Panc1 (cell line): ENCODE results near the gene DRC3. TPM values are rescaled to one million over a fixed set of nuclear protein-coding genes. Genes with fewer than 3 reads are reported as not detected.

Experiments
- ATAC-seq: fragments of 200-7000 bp; cut with Tn5 transposase; 2 replicates; pipeline ENCODE4 v1.9.1; 2020; ENCODE audit warnings: mild to moderate bottlenecking, moderate library complexity
- BruUV-seq: library from RNA; stranded (reverse); fragments of 400-500 nt; replicated peaks from 2 replicates; lab custom pipeline; 2021; lab: Mats Ljungman, UMichigan
- CTCF ChIA-PET: fragments of 300-600 bp; sonication (Branson Sonifier 250); formaldehyde crosslinking; loops from one replicate; lab custom pipeline; 2022; ENCODE audit warnings: antibody characterized with exemption; lab: Charles Lee
- POLR2A ChIA-PET: fragments of 300-600 bp; sonication (Branson Sonifier 250); formaldehyde crosslinking; loops from one replicate; lab custom pipeline; 2022; ENCODE audit warnings: antibody characterized with exemption; lab: Charles Lee
- DNase-seq: peaks from one replicate; pipeline ENCODE4 v3.0.0-alpha.2; 2010; ENCODE audit warnings: low read depth, low spot score
- H3K27ac ChIP-seq: 2 replicates; pipeline ENCODE4 v1.5.1; 2011; ENCODE audit warnings: mild to moderate bottlenecking, low read length, inconsistent platforms
- H3K27me3 ChIP-seq: fragments of 200-500 bp; sonication (Bioruptor generic); 2 replicates; pipeline ENCODE4 v1.6.0; 2014; ENCODE audit warnings: low read length, inconsistent platforms; ENCODE audit not compliant: control insufficient read depth, insufficient read depth
- H3K36me3 ChIP-seq: fragments of 200-500 bp; sonication (Bioruptor generic); 2 replicates; pipeline ENCODE4 v1.5.1; 2014; ENCODE audit warnings: inconsistent platforms, mild to moderate bottlenecking, low read length, moderate library complexity; ENCODE audit not compliant: control insufficient read depth, insufficient read depth
- H3K4me1 ChIP-seq: 2 replicates; pipeline ENCODE4 v1.5.1; 2011; ENCODE audit warnings: inconsistent platforms, mild to moderate bottlenecking, low read length, moderate library complexity; ENCODE audit not compliant: control insufficient read depth, insufficient read depth
- H3K4me3 ChIP-seq, 2 experiments: 2 replicates each; pipeline ENCODE4 v1.5.1; 2011 to 2012; ENCODE audit warnings: low read depth in 2 of 2, low read length in 2 of 2, mild to moderate bottlenecking in 2 of 2, inconsistent platforms in 1 of 2, moderate library complexity in 1 of 2
- H3K9me3 ChIP-seq: fragments of 200-500 bp; sonication (Bioruptor generic); 2 replicates; pipeline ENCODE4 v1.5.1; 2014; ENCODE audit warnings: low read depth, mild to moderate bottlenecking, inconsistent platforms, low read length, moderate library complexity; ENCODE audit not compliant: control insufficient read depth, insufficient read depth
- CTCF ChIP-seq: fragments of 450-650 bp; IDR thresholded peaks from 2 replicates; pipeline ENCODE4 v1.5.1; 2017; ENCODE audit warnings: mild to moderate bottlenecking
- POLR2AphosphoS5 ChIP-seq: IDR thresholded peaks from 2 replicates; pipeline ENCODE4 v1.6.1; 2012; ENCODE audit warnings: mild to moderate bottlenecking, low read depth, low read length, moderate library complexity
- REST ChIP-seq, 2 experiments: IDR thresholded peaks; 2 replicates each; pipeline ENCODE4 v1.6.1; 2011 to 2012; ENCODE audit warnings: low read depth in 2 of 2, control low read depth in 1 of 2, low read length in 1 of 2, mild to moderate bottlenecking in 1 of 2, moderate library complexity in 1 of 2; ENCODE audit not compliant: insufficient read depth in 1 of 2
- SIN3A ChIP-seq: IDR thresholded peaks from 2 replicates; pipeline ENCODE4 v1.6.1; 2012; ENCODE audit warnings: low read depth, mild to moderate bottlenecking, low read length, moderate library complexity, borderline replicate concordance; ENCODE audit not compliant: insufficient read depth
- TCF7L2 ChIP-seq: IDR thresholded peaks from 2 replicates; pipeline ENCODE4 v1.6.1; 2011; ENCODE audit warnings: mild to moderate bottlenecking, low read depth, low read length, inconsistent platforms
- in situ Hi-C: cut with HindIII; loops from 2 replicates; pipeline ENCODE4 v1.10.0; 2016; ENCODE audit warnings: low sequenced_read_pairs, low pct_unique_long_range_greater_than_20kb
- intact Hi-C: fragments of 100-400 bp; cut with micrococcal nuclease; formaldehyde crosslinking; loops from one replicate; pipeline ENCODE4 v1.10.0; 2022; ENCODE audit not compliant: unreplicated experiment
- total RNA-seq: library from RNA; stranded (reverse); gene quantifications from one replicate; pipeline ENCODE4 v1.2.1, GENCODE V29; 2021; ENCODE audit not compliant: unreplicated experiment

Gene DRC3
- total RNA-seq, 1 experiment from 2014 or later: 3.6 TPM

- intact Hi-C loops: no loop called here
- ChIA-PET POLR2A (no interaction called here), CTCF (no interaction called here)
- in situ Hi-C loops: no loop called here
- H3K36me3 ChIP-seq: no peaks in the 10 kb centered on the region
- H3K4me3 ChIP-seq: no peak overlapping the region
- no TSS peak for BruUV-seq
- TF ChIP-seq CTCF (no peak), POLR2AphosphoS5 (no peak), TCF7L2 (no peak), REST (IDR thresholded peaks at IDR 0.05; ENCODE audit: insufficient read depth in 1 of 2, low read depth in 2 of 2, low read length in 1 of 2) (no peak), SIN3A (no peak)
- ATAC-seq (no peak), DNase-seq (no peak)
- no peak overlapping the region for H3K27ac ChIP-seq
- H3K4me1 ChIP-seq: no peaks in the 10 kb centered on the region
- H3K9me3 ChIP-seq: no peaks in the 10 kb centered on the region
- no peaks in the 10 kb centered on the region for H3K27me3 ChIP-seq
Observed at GRCh38 chr17:18009609-18010420, 37.2 kb downstream of the DRC3 start.

GRCh38 chr17:18011286-18011685 lies 38.6 kb downstream of the DRC3 start:
- CTCF ChIA-PET: no interaction called here
- Histone ChIP-seq H3K27me3 (no peaks in the 10 kb centered on the region), H3K27ac (no peak overlapping the region), H3K4me1 (no peaks in the 10 kb centered on the region), H3K36me3 (no peaks in the 10 kb centered on the region), H3K9me3 (no peaks in the 10 kb centered on the region), H3K4me3 (no peak overlapping the region)
- POLR2A ChIA-PET: interaction anchor here (0.7 kb wide), 1 partner anchor 146 kb away, joined by 4 read pairs; no protein-coding TSS in a partner anchor
- intact Hi-C loops: no loop called here
- DNase-seq: no peak
- in situ Hi-C loops: no loop called here
- TF ChIP-seq CTCF: no peak
- no peak for TF ChIP-seq TCF7L2
- no peak for ATAC-seq
- BruUV-seq: no TSS peak
